Liver (tissue), 9 donors: ENCODE measurements around the gene GRB2. TPM values are rescaled to one million over a fixed set of nuclear protein-coding genes. Genes with fewer than 3 reads are reported as not detected.
"Not testable (repeated sequence)": the region's sequence is repeated elsewhere in the genome, so short reads cannot be mapped to it uniquely, and the experiment has no call there.

Experiments
- DNase-seq: peaks from one replicate; pipeline ENCODE4 v3.0.0-alpha.2; 2017; ENCODE audit warnings: low spot score
- H3K27ac ChIP-seq, 2 donors: one replicate each; pipeline ENCODE4 v1.7.0; 2013; ENCODE audit warnings: inconsistent platforms in 2 of 2, low read length in 2 of 2, control low read depth in 1 of 2, low read depth in 1 of 2, mild to moderate bottlenecking in 1 of 2
- H3K27me3 ChIP-seq, 4 donors: one replicate each; pipeline versions ENCODE4 v1.6.1 to v1.7.0; 2013; ENCODE audit warnings: low read length in 3 of 4, inconsistent platforms in 1 of 4, mild to moderate bottlenecking in 1 of 4, moderate library complexity in 1 of 4; ENCODE audit not compliant: control insufficient read depth in 4 of 4, insufficient read depth in 4 of 4
- H3K36me3 ChIP-seq, 4 donors: one replicate each; pipeline versions ENCODE4 v1.6.1 to v1.7.0; 2013; ENCODE audit warnings: low read length in 3 of 4, mild to moderate bottlenecking in 3 of 4, low read depth in 1 of 4, moderate library complexity in 1 of 4; ENCODE audit not compliant: control insufficient read depth in 4 of 4, insufficient read depth in 3 of 4
- H3K4me1 ChIP-seq, 4 donors: one replicate each; pipeline versions ENCODE4 v1.6.1 to v1.7.0; 2013; ENCODE audit warnings: low read length in 3 of 4, mild to moderate bottlenecking in 3 of 4, moderate library complexity in 1 of 4; ENCODE audit not compliant: control insufficient read depth in 4 of 4, insufficient read depth in 4 of 4
- H3K4me3 ChIP-seq, 3 donors: one replicate each; pipeline versions ENCODE4 v1.6.1 to v1.7.0; 2013; ENCODE audit warnings: low read length in 3 of 3, control low read depth in 1 of 3, low read depth in 1 of 3, mild to moderate bottlenecking in 1 of 3
- H3K9ac ChIP-seq, 2 donors: one replicate each; pipeline ENCODE4 v1.7.0; 2013; ENCODE audit warnings: low read length in 2 of 2, mild to moderate bottlenecking in 2 of 2, moderate library complexity in 2 of 2, control low read depth in 1 of 2, low read depth in 1 of 2
- H3K9me3 ChIP-seq, 4 donors: one replicate each; pipeline versions ENCODE4 v1.6.1 to v1.7.0; 2013; ENCODE audit warnings: low read length in 3 of 4; ENCODE audit not compliant: control insufficient read depth in 4 of 4
- EGR1 ChIP-seq, 2 donors: IDR thresholded peaks; 2 replicates each; pipeline ENCODE4 v1.6.1; 2016 to 2018; ENCODE audit warnings: antibody characterized with exemption in 2 of 2, low read depth in 2 of 2
- FOXA2 ChIP-seq: IDR thresholded peaks from 2 replicates; pipeline ENCODE4 v1.6.1; 2016; ENCODE audit warnings: antibody characterized with exemption
- GABPA ChIP-seq, 2 donors: IDR thresholded peaks in 1 of 2; conservative IDR thresholded peaks in 1 of 2; 2 replicates each; pipeline ENCODE4 v1.6.1; 2016; ENCODE audit warnings: antibody characterized with exemption in 2 of 2, mild to moderate bottlenecking in 1 of 2, moderate library complexity in 1 of 2
- HNF4A ChIP-seq, 2 donors: conservative IDR thresholded peaks; 2 replicates each; pipeline ENCODE4 v1.6.1; 2016; ENCODE audit warnings: antibody characterized with exemption in 2 of 2, mild to moderate bottlenecking in 2 of 2
- HNF4G ChIP-seq: IDR thresholded peaks from 2 replicates; pipeline ENCODE4 v1.6.1; 2016; ENCODE audit warnings: antibody characterized with exemption
- NR2F2 ChIP-seq: IDR thresholded peaks from 2 replicates; pipeline ENCODE4 v1.6.1; 2016; ENCODE audit warnings: antibody characterized with exemption
- YY1 ChIP-seq: IDR thresholded peaks from 2 replicates; pipeline ENCODE4 v1.6.1; 2016; ENCODE audit warnings: antibody characterized with exemption, mild to moderate bottlenecking
- WGBS: extraction: QIAGEN DNeasy Blood & Tissue Kit; methylation state at CpG from one replicate; pipeline ENCODE4 v1.1.7; 2013; 5-methylcytosine and 5-hydroxymethylcytosine counted together
- polyA plus RNA-seq, 2 donors: library from polyadenylated mRNA; stranded (reverse) in 1 of 2; unstranded in 1 of 2; fragments of 200-250 nt in 1 of 2; fragments of >200 nt in 1 of 2; fragmentation: Nextera tagmentation in 1 of 2; extraction: Ambion mirVana in 1 of 2; gene quantifications; one replicate each; pipeline versions ENCODE4 v1.2.1 to v1.2.3, GENCODE V29; 2013 to 2015
- total RNA-seq, 2 donors: library from RNA; depleted of rRNA; stranded (reverse); fragments of >200 nt; gene quantifications; one replicate each; pipeline ENCODE4 v1.2.3, GENCODE V29; 2014
- TF ChIP-seq, protein P1 (sequence below): IDR thresholded peaks from 2 replicates; pipeline ENCODE4 v1.6.1; 2016; ENCODE audit warnings: antibody characterized with exemption, mild to moderate bottlenecking
- TF ChIP-seq, protein P2 (sequence below): IDR thresholded peaks from 2 replicates; pipeline ENCODE4 v1.6.1; 2016; ENCODE audit warnings: antibody characterized with exemption
- TF ChIP-seq, protein P3 (sequence below): IDR thresholded peaks from 2 replicates; pipeline ENCODE4 v1.6.1; 2016; ENCODE audit warnings: antibody characterized with exemption
- donor health status: healthy.
- donor health status: healthy.
- donor health status: healthy.
- donor health status: healthy.
- donor health status: healthy.

The GRB2 gene
- total and polyA plus RNA-seq, 4 donors = 36.0 to 91.8 (median 49.6) TPM

DNA sequence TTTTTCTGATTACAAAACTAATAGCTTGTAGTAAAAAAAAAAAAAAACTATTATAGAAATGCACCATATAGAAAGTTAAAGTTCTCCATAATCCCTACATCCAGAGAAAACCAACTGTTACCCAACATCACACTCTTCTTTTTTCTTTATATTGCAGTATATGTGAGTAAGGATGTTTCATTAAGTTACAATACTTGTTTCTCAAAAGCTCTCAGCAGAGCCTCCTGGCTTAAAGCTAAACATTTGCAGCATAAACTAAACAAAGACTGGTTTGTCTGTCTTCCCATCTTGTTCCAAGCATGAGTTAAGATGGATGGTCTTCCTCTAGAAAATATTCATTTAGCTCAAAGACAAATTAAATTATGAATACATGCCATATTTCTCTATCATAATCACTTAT lies 25.2 kb downstream of the GRB2 start (continued):
- TF ChIP-seq, protein P1, sequence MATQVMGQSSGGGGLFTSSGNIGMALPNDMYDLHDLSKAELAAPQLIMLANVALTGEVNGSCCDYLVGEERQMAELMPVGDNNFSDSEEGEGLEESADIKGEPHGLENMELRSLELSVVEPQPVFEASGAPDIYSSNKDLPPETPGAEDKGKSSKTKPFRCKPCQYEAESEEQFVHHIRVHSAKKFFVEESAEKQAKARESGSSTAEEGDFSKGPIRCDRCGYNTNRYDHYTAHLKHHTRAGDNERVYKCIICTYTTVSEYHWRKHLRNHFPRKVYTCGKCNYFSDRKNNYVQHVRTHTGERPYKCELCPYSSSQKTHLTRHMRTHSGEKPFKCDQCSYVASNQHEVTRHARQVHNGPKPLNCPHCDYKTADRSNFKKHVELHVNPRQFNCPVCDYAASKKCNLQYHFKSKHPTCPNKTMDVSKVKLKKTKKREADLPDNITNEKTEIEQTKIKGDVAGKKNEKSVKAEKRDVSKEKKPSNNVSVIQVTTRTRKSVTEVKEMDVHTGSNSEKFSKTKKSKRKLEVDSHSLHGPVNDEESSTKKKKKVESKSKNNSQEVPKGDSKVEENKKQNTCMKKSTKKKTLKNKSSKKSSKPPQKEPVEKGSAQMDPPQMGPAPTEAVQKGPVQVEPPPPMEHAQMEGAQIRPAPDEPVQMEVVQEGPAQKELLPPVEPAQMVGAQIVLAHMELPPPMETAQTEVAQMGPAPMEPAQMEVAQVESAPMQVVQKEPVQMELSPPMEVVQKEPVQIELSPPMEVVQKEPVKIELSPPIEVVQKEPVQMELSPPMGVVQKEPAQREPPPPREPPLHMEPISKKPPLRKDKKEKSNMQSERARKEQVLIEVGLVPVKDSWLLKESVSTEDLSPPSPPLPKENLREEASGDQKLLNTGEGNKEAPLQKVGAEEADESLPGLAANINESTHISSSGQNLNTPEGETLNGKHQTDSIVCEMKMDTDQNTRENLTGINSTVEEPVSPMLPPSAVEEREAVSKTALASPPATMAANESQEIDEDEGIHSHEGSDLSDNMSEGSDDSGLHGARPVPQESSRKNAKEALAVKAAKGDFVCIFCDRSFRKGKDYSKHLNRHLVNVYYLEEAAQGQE = no peak
- no peak for TF ChIP-seq EGR1 (IDR thresholded peaks at IDR 0.05; ENCODE audit: low read depth in 2 of 2)
- TF ChIP-seq FOXA2 = no peak

DNA sequence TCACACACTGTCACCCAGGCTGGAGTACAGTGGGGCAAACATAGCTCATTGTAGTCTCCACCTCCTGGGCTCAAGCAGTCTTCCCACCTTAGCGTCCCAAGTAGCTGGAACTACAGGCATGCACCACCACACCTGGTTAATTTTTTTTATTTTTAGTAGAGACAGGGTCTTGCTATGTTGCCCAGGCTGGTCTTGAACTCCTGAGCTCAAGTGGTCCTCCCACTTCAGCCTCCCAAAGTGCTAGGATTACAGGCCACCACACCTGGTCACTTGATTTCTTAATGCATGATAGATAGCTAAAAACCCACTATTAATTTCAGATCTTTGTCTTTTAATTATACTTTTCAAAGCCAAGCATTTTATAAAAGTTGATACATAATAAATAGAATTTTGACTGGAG lies 26.1 kb downstream of the GRB2 start:
- peaks cover 6 to 14% (median 9%) of the 10 kb centered on the region in 4 donors for H3K4me1 ChIP-seq
- WGBS = 92% methylated on average over 1 of the region's 1 CpG
- H3K27ac ChIP-seq, H3K4me3 ChIP-seq, DNase-seq, H3K36me3 ChIP-seq, H3K27me3 ChIP-seq, H3K9me3 ChIP-seq, H3K9ac ChIP-seq: not testable (repeated sequence)

DNA sequence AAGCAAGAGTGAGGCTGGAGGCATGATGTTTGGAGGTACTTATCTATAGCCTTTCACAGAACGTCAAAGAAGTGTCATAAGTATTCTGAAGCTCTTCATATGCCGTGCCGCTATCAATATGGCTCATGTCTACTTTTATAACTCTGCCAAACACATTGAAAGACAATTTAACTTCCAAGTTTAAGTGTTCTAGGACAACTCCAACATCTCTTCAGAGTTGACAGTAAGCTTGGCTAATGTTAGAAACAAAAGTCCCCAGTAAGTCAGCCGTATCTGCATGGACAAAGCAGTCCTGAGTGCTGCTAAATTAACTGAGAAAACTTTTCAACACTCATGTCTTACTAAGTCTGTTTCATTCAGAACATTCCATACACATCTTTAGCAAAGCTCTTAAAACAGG lies 32.2 kb downstream of the GRB2 start:
- no peak for TF ChIP-seq NR2F2
- TF ChIP-seq GABPA (IDR thresholded peaks at IDR 0.05 in 1 of 2, conservative IDR thresholded peaks at IDR 0.05 in 1 of 2) = no peak
- TF ChIP-seq YY1 = no peak
- TF ChIP-seq HNF4A (conservative IDR thresholded peaks at IDR 0.05) = no peak
- Histone ChIP-seq H3K9me3 (no peaks in the 10 kb centered on the region), H3K36me3 (peaks cover 0 to 2% (median 0%) of the 10 kb centered on the region in 4 donors), H3K27ac (no peak overlapping the region), H3K4me1 (peaks cover 0 to 6% (median 1%) of the 10 kb centered on the region in 4 donors), H3K4me3 (no peak overlapping the region), H3K27me3 (no peaks in the 10 kb centered on the region), H3K9ac (no peak overlapping the region)
- WGBS = 72% methylated on average over 4 of the region's 4 CpGs
- DNase-seq = no peak

DNA sequence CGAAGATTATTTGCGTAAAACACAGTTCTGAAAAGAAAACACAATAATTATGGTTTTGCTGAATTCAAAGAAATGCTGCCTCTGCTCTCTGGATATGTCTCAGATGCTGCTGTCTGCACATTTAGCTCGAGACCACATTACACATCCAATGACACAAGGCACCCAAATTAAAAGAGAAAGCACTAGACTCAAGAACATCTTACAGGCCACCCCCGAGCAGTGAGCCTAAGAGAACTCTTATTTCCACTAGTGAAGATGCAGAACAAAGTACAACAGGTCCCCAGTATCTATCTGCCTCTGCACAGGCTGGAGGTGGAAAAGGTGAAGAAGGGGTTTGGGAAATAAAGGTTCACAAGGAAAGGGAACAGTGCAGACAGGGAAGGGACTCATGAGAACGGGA lies 33.5 kb downstream of the GRB2 start:
- Histone ChIP-seq H3K27ac (no peak overlapping the region), H3K4me3 (no peak overlapping the region), H3K9me3 (no peaks in the 10 kb centered on the region), H3K36me3 (no peaks in the 10 kb centered on the region), H3K4me1 (peaks cover 0 to 6% (median 1%) of the 10 kb centered on the region in 4 donors), H3K9ac (no peak overlapping the region), H3K27me3 (no peaks in the 10 kb centered on the region)
- WGBS = 91% methylated on average over 5 of the region's 5 CpGs
- no peak for DNase-seq
- TF ChIP-seq, protein P2, sequence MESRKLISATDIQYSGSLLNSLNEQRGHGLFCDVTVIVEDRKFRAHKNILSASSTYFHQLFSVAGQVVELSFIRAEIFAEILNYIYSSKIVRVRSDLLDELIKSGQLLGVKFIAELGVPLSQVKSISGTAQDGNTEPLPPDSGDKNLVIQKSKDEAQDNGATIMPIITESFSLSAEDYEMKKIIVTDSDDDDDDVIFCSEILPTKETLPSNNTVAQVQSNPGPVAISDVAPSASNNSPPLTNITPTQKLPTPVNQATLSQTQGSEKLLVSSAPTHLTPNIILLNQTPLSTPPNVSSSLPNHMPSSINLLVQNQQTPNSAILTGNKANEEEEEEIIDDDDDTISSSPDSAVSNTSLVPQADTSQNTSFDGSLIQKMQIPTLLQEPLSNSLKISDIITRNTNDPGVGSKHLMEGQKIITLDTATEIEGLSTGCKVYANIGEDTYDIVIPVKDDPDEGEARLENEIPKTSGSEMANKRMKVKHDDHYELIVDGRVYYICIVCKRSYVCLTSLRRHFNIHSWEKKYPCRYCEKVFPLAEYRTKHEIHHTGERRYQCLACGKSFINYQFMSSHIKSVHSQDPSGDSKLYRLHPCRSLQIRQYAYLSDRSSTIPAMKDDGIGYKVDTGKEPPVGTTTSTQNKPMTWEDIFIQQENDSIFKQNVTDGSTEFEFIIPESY = no peak
- TF ChIP-seq, protein P3, sequence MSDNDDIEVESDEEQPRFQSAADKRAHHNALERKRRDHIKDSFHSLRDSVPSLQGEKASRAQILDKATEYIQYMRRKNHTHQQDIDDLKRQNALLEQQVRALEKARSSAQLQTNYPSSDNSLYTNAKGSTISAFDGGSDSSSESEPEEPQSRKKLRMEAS = no peak
- TF ChIP-seq FOXA2 (no peak), YY1 (no peak), HNF4G (no peak)
